Keratinocyte (primary cell): ENCODE results near the gene ADGRG6.

ENCODE experiments used
- CTCF ChIP-seq, 3 experiments: IDR thresholded peaks in 1 of 3; conservative IDR thresholded peaks in 1 of 3; optimal IDR thresholded peaks in 1 of 3; 2 replicates in 2 of 3; 3 replicates in 1 of 3; pipeline versions ENCODE3 to v1.5.1; 2011; ENCODE audit warnings: low read length in 3 of 3, mild to moderate bottlenecking in 3 of 3, moderate library complexity in 2 of 3, control low read depth in 1 of 3, inconsistent platforms in 1 of 3; ENCODE audit not compliant: insufficient read depth in 2 of 3; ENCODE audit errors: extremely low read depth in 1 of 3
- EZH2 ChIP-seq: IDR thresholded peaks from one replicate; pipeline ENCODE4 v1.6.1; 2012; ENCODE audit warnings: inconsistent platforms, mild to moderate bottlenecking, low read length, moderate library complexity

GRCh38 chr6:142286088-142286409 is 15.8 kb upstream of the ADGRG6 start:
- TF ChIP-seq CTCF (optimal IDR thresholded peaks at IDR 0.05 in 1 of 3, IDR thresholded peaks at IDR 0.05 in 1 of 3, conservative IDR thresholded peaks at IDR 0.05 in 1 of 3; ENCODE audit: extremely low read depth in 1 of 3, insufficient read depth in 2 of 3, low read length in 3 of 3) (no peak), EZH2 (no peak)
